HAP-1 (cell line): ENCODE results near the gene ZWILCH.
A peak's percentile ranks its signal among the peaks of the same experiment; 100 is the strongest.

ENCODE experiments used
- DNase-seq, 2 experiments: peaks; one replicate each; pipeline ENCODE4 v3.0.0-alpha.2; 2016 to 2020; ENCODE audit warnings: low spot score in 2 of 2
- H3K27me3 ChIP-seq: fragments of 250-450 bp; sonication (Bioruptor Pico); 2 replicates; pipeline ENCODE4 v1.5.1; 2020; ENCODE audit warnings: low read depth, mild to moderate bottlenecking, moderate library complexity
- H3K36me3 ChIP-seq: fragments of 250-450 bp; sonication (Bioruptor Pico); replicated peaks from 2 replicates; pipeline ENCODE4 v1.5.1; 2020; ENCODE audit warnings: mild to moderate bottlenecking
- H3K4me1 ChIP-seq: fragments of 250-450 bp; sonication (Bioruptor Pico); 2 replicates; pipeline ENCODE4 v1.5.1; 2020; ENCODE audit warnings: mild to moderate bottlenecking
- H3K4me3 ChIP-seq: fragments of 250-450 bp; sonication (Bioruptor Pico); 2 replicates; pipeline ENCODE4 v1.5.1; 2020; ENCODE audit warnings: mild to moderate bottlenecking, moderate library complexity
- H3K9me3 ChIP-seq: fragments of 250-450 bp; sonication (Bioruptor Pico); 2 replicates; pipeline ENCODE4 v1.5.1; 2020; ENCODE audit warnings: mild to moderate bottlenecking, moderate library complexity
- in situ Hi-C: fragments of 300-500 bp; cut with MboI; formaldehyde crosslinking; loops from 3 replicates; pipeline ENCODE4 v1.14.3; 2020; ENCODE audit warnings: low sequenced_read_pairs, inconsistent platforms, mixed read lengths

The ZWILCH gene

GRCh38 chr15:66524838-66525237, 19.7 kb downstream of the ZWILCH start:
- in situ Hi-C loops, result no loop called here
- DNase-seq, result no peak
- H3K36me3 ChIP-seq, result peaks cover 78% of the 10 kb centered on the region
- H3K4me3 ChIP-seq, result no peak overlapping the region
- H3K9me3 ChIP-seq, result no peaks in the 10 kb centered on the region
- H3K4me1 ChIP-seq, result no peaks in the 10 kb centered on the region
- H3K27me3 ChIP-seq, result no peaks in the 10 kb centered on the region

GRCh38 chr15:66535056-66535455, 29.9 kb downstream of the ZWILCH start:
- Histone ChIP-seq H3K9me3 (no peaks in the 10 kb centered on the region), H3K4me3 (no peak overlapping the region), H3K4me1 (no peaks in the 10 kb centered on the region), H3K27me3 (no peaks in the 10 kb centered on the region), H3K36me3 (peaks cover 56% of the 10 kb centered on the region)
- in situ Hi-C loops, result no loop called here
- DNase-seq, result no peak

GRCh38 chr15:66542896-66543295, 37.8 kb downstream of the ZWILCH start:
- in situ Hi-C loops, result no loop called here
- DNase-seq, result no peak
- Histone ChIP-seq H3K36me3 (peaks cover 45% of the 10 kb centered on the region), H3K4me1 (peaks cover 3% of the 10 kb centered on the region; the same call in 1 of the 2 replicates), H3K4me3 (no peak overlapping the region), H3K27me3 (no peaks in the 10 kb centered on the region), H3K9me3 (no peaks in the 10 kb centered on the region)

GRCh38 chr15:66545255-66545654, 40.1 kb downstream of the ZWILCH start:
- peaks cover 3% of the 10 kb centered on the region; the same call in 1 of the 2 replicates for H3K4me1 ChIP-seq
- no peaks in the 10 kb centered on the region for H3K9me3 ChIP-seq
- no peaks in the 10 kb centered on the region for H3K27me3 ChIP-seq
- no peak for DNase-seq
- peaks cover 42% of the 10 kb centered on the region for H3K36me3 ChIP-seq
- in situ Hi-C loops, result no loop called here
- no peak overlapping the region for H3K4me3 ChIP-seq

GRCh38 chr15:66555685-66556084, 50.6 kb downstream of the ZWILCH start:
- no peaks in the 10 kb centered on the region for H3K4me1 ChIP-seq
- H3K36me3 ChIP-seq, result peaks cover 9% of the 10 kb centered on the region
- no peaks in the 10 kb centered on the region for H3K9me3 ChIP-seq
- no peaks in the 10 kb centered on the region for H3K27me3 ChIP-seq
- DNase-seq, result no peak
- in situ Hi-C loops, result no loop called here
- no peak overlapping the region for H3K4me3 ChIP-seq

GRCh38 chr15:66558271-66558670, 53.1 kb downstream of the ZWILCH start:
- H3K4me3 ChIP-seq, result no peak overlapping the region
- H3K4me1 ChIP-seq, result no peaks in the 10 kb centered on the region
- in situ Hi-C loops, result no loop called here
- H3K9me3 ChIP-seq, result no peaks in the 10 kb centered on the region
- no peaks in the 10 kb centered on the region for H3K27me3 ChIP-seq
- no peaks in the 10 kb centered on the region for H3K36me3 ChIP-seq
- DNase-seq, result no peak

GRCh38 chr15:66560856-66561525, 55.9 kb downstream of the ZWILCH start:
- Histone ChIP-seq H3K4me1 (peaks cover 3% of the 10 kb centered on the region; the same call in 1 of the 2 replicates), H3K36me3 (no peaks in the 10 kb centered on the region), H3K27me3 (no peaks in the 10 kb centered on the region), H3K4me3 (no peak overlapping the region), H3K9me3 (no peaks in the 10 kb centered on the region)
- in situ Hi-C loops, result no loop called here
- DNase-seq, result no peak

- H3K4me1 ChIP-seq, result peaks cover 3% of the 10 kb centered on the region; the same call in 1 of the 2 replicates
Measured at GRCh38 chr15:66563126-66563525, 58.0 kb downstream of the ZWILCH start.

GRCh38 chr15:66563566-66564110, 58.5 kb downstream of the ZWILCH start:
- Histone ChIP-seq H3K27me3 (no peaks in the 10 kb centered on the region), H3K4me1 (peaks cover 3% of the 10 kb centered on the region; the same call in 1 of the 2 replicates), H3K9me3 (no peaks in the 10 kb centered on the region), H3K4me3 (no peak overlapping the region), H3K36me3 (no peaks in the 10 kb centered on the region)
- in situ Hi-C loops, result no loop called here
- DNase-seq, result peak in 1 of 2 experiments; percentile 7

More at GRCh38 chr15:66563126-66563525, 58.0 kb downstream of the ZWILCH start:
- H3K27me3 ChIP-seq, result no peaks in the 10 kb centered on the region
- peak in 1 of 2 experiments; percentile 6 for DNase-seq
- H3K4me3 ChIP-seq, result no peak overlapping the region
- no peaks in the 10 kb centered on the region for H3K9me3 ChIP-seq
- in situ Hi-C loops, result no loop called here
- H3K36me3 ChIP-seq, result no peaks in the 10 kb centered on the region

- Histone ChIP-seq H3K4me1 (peaks cover 3% of the 10 kb centered on the region; the same call in 1 of the 2 replicates), H3K9me3 (no peaks in the 10 kb centered on the region), H3K27me3 (no peaks in the 10 kb centered on the region), H3K36me3 (no peaks in the 10 kb centered on the region), H3K4me3 (no peak overlapping the region)
- peak in 1 of 2 experiments; percentile 13 for DNase-seq
- in situ Hi-C loops, result no loop called here
Measured at GRCh38 chr15:66564136-66565041, 59.3 kb downstream of the ZWILCH start.

- Histone ChIP-seq H3K9me3 (no peaks in the 10 kb centered on the region), H3K4me3 (no peak overlapping the region)
Measured at GRCh38 chr15:66565141-66565641, 60.1 kb downstream of the ZWILCH start.

GRCh38 chr15:66565741-66566144, 60.6 kb downstream of the ZWILCH start, which contains the start of gene LCTL:
LCTL (minus strand) TSS chr15:66565998; CDS start chr15:66565365, 633 bp downstream.
- H3K4me1 ChIP-seq, result peaks cover 3% of the 10 kb centered on the region; the same call in 1 of the 2 replicates
- H3K9me3 ChIP-seq, result no peaks in the 10 kb centered on the region
- DNase-seq, result peak in 1 of 2 experiments; percentile 70
- in situ Hi-C loops, result no loop called here
- H3K36me3 ChIP-seq, result no peaks in the 10 kb centered on the region
- no peaks in the 10 kb centered on the region for H3K27me3 ChIP-seq
- no peak within 1 kb of the TSS for H3K4me3 ChIP-seq

More at GRCh38 chr15:66565141-66565641, 60.1 kb downstream of the ZWILCH start:
- peak in 1 of 2 experiments; percentile 7 for DNase-seq
- H3K36me3 ChIP-seq, result no peaks in the 10 kb centered on the region
- no peaks in the 10 kb centered on the region for H3K27me3 ChIP-seq
- peaks cover 3% of the 10 kb centered on the region; the same call in 1 of the 2 replicates for H3K4me1 ChIP-seq
- in situ Hi-C loops, result no loop called here

GRCh38 chr15:66566963-66567531, 61.9 kb downstream of the ZWILCH start:
- in situ Hi-C loops, result no loop called here
- Histone ChIP-seq H3K9me3 (no peaks in the 10 kb centered on the region), H3K36me3 (no peaks in the 10 kb centered on the region), H3K4me1 (peaks cover 3% of the 10 kb centered on the region; the same call in 1 of the 2 replicates), H3K4me3 (no peak overlapping the region), H3K27me3 (no peaks in the 10 kb centered on the region)
- DNase-seq, result peak; percentile 88 to 95
